NOMO-1 (cell line): ENCODE results near the gene ASCC1.
A peak's percentile ranks its signal among the peaks of the same experiment; 100 is the strongest.

Experiments
- DNase-seq, 2 experiments: peaks; one replicate each; lab custom pipeline; 2025; ENCODE audit not compliant: unreplicated experiment in 2 of 2; lab: John Stamatoyannopoulos, UW

The ASCC1 gene, protein sequence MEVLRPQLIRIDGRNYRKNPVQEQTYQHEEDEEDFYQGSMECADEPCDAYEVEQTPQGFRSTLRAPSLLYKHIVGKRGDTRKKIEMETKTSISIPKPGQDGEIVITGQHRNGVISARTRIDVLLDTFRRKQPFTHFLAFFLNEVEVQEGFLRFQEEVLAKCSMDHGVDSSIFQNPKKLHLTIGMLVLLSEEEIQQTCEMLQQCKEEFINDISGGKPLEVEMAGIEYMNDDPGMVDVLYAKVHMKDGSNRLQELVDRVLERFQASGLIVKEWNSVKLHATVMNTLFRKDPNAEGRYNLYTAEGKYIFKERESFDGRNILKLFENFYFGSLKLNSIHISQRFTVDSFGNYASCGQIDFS

GRCh38 chr10:72215611-72216549, at the start of gene ASCC1, which contains the start of gene ANAPC16:
TSS of gene ASCC1 (minus strand) at chr10:72216276. CDS start at chr10:72213298, 2,978 bp downstream.
TSS of gene ANAPC16 (plus strand) at chr10:72216012. CDS start at chr10:72223915, 7,903 bp downstream.
- peak; percentile 90 to 92 for DNase-seq

DNA sequence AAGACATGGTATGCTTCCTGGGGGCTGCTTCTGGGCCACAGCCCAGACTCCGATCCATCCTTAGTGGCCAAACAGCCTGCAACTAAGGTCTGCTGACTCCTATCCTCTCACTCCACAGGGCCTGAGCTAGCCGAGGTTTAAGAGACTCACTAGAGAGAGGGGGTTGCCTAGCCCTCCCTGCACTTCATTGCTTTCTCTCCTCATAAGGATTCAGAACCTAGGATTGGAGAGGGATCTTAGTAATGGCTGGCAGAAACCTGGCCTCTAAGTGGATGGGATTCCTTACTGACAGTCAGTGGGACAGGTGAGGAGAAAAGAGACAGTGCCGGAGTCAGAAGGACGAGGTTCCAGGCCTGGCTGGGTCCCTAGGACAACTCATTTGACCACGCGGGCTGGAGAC, 49.4 kb upstream of the ASCC1 start:
- DNase-seq = no peak

DNA sequence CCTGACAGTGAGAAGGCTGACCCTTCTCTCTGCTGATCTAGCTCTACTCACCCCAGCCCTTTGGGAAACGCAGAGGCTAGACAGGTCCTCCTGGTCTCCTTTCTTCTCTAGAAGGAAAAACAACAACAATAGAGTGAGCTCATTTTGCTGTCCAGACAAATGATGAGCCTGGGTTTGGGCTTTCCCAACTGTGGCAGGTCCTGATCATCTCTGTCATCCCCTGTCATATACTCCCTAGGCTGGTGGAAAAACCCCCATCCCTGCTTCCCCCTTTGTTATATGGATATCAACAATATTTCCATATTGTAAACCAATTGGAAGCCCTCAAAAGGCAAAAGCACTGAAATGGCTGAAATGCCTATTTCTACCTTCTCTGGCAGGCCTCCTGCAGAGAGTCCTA, 48.5 kb upstream of the ASCC1 start:
- no peak for DNase-seq

DNA sequence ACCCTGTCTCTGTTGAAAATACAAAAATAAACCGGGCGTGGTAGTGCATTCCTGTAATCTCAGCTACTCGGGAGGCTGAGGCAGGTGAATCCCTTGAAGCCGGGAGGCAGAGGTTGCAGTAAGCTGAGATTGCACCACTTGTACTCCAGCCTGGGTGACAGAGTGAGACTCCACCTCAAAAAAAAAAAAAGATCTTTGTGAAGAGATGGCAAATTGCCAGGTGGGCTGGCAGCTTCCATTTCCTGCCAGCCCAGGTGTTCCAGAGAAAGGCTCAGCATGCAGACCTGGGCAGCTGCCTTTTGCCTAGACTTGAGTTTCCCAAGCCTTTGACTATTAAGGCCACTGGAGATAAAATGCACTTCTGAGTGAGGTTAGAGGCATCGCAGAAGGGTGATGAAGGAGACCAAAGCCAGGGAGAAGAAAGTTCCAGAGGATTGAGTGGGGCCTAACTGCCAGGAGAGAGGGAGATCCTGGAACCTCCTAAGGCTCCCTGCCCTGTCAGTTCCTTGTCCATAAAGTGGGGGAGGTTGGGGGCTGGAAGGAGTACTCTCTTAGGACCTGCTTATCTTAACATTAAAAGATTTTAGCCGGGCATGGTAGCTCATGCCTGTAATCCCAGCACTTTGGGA, 47.7 kb upstream of the ASCC1 start:
- DNase-seq = no peak

DNA sequence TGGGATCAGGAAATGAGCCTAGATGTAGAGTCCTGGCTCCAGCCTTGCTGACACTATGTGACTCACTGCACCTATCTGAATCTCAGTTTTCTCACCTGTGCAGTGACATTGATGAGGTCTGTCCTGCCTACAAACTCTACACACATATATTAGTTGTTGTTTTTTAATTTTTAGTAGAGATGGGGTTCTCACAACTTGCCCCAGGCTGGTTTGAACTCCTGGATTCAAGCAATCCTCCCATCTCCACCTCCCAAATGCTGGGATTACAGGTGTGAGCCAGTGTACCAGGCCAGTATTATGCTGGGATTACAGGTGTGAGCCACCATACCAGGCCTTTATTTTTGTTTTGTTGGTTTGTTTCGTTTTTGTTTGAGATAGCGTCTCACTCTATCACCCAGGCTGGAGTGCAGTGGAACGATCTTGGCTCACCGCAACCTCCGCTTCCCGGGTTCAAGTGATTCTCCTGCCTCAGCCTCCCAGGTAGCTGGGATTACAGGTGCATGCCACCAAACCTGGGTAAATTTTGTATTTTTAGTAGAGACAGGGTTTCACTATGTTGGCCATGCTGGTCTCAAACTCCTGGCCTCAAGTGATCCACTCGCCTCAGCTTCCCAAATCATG, 45.8 kb upstream of the ASCC1 start:
- DNase-seq = no peak

DNA sequence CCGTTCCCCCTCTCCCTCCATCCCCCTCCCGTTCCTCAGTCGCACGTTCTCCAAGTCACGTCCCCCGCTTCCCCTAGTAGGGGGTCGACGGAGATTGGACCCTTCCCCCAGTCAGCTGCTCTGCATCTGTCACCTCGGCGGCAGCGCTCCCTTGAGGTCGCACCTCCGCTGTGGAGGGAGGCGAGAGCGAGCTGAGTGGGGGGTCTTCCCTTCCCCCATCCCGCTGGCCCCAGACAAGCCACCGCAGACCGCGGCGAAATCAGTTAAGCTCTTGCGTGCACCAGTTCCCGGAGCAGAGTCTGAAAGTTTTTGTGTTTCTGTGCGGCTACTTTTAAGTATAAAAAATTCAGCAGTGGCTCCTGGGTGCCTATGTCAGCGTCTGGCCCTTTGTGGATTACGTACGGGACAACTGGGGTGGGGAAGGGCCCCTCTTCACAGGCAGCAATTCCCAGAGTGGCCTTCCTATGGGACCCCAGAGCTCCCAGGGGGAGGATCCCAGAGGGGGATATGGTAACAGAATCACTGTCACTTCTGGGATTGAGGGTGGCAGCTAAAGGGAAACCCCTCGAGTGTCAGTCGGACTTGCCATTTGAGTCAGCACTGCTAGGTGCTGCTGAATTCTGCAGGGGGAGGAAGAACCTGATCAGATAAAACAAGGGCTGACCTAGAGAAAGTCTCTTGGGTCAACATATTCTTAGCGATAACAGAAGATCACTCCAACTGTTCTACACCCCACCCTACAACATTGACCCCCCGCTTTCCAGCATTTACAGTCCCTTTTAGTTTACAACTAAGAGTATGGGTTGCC, 45.1 kb upstream of the ASCC1 start:
- DNase-seq = peak; percentile 38 to 51

GRCh38 chr10:72260239-72260975, 44.3 kb upstream of the ASCC1 start:
- peak; percentile 58 to 67 for DNase-seq

- no peak for DNase-seq
Measured at GRCh38 chr10:72259491-72260238, 43.6 kb upstream of the ASCC1 start.

GRCh38 chr10:72258617-72259016, 42.5 kb upstream of the ASCC1 start:
- no peak for DNase-seq

GRCh38 chr10:72257051-72257892, 41.2 kb upstream of the ASCC1 start:
- peak in 1 of 2 experiments; percentile 78 for DNase-seq

- DNase-seq = no peak
Measured at GRCh38 chr10:72255977-72256729, 40.1 kb upstream of the ASCC1 start.

DNA sequence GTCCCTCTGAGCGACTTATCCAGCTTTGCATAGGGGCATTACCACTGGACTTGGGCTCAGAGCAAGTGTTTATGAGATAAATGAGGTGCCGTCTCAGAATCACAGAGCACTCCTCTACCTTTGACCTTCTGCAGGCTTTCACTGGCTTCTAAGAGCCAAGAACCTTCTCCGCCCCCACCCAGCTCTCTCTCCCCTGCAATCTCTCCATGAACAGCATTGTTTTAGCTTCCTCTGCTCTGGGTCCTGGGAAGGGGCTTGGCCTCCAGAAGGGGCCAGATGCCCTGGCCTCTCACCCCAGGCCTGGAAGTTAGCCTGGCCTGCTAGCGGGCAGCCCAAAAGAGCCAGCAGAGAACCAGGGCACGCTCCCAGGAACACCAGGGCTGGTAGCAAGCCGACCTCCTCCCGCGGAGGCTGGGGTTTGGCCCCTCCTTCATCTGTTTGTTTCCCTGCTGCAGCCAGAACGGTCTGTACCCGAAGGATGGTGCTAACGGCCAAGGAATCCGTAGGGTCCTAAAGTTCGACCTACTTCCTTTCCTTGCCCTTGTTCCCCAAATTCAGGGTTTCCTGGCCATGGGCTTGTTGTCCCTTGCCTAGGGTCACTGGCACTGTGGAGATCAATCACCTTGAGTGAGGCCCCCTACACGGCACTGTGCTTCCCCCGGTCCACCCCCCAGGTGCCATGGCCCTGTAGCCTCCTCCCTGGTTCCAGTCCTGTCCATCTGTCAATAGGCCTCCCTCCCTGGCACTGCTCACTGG, 38.9 kb upstream of the ASCC1 start:
- peak; percentile 58 to 67 for DNase-seq

DNA sequence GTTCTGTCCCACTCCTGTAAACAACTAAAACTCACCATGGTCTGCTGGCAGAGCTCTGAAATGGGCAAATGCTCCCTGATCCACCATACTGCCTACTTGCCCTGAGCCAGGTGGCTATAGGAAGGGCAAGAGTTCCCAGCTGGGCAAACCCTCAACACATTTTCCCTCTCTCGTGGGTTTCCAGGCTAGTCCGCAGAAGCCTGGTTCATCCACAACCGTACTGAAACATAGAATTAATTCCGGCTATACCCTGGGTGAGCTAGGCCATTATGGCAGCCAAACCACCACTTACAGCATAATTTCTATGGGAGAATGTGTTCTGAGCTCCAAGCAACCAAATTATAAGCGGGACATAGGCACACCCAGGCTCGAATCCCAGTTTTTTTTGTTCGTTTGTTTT, 37.5 kb upstream of the ASCC1 start:
- no peak for DNase-seq

GRCh38 chr10:72252972-72253371, 36.9 kb upstream of the ASCC1 start:
- DNase-seq = no peak

DNA sequence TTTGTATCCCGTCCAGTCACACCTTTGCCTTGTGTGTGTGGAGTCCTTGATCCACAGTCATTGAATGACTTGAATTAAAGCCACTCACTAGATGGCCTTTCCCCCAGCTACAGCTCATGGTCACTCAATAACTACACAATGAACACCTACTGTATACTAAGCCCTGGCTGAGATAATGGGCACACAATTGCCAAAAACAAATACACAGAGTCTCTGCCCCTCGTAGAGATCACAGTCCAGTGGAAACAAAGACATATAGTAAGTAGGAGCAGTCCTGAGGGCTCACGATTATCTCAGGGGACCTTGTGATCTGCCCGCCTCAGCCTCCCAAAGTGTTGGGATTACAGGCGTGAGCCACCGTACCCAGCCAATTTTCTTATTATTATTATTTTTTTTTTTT, 35.6 kb upstream of the ASCC1 start:
- no peak for DNase-seq

- DNase-seq = no peak
Measured at GRCh38 chr10:72250666-72251065, 34.6 kb upstream of the ASCC1 start.
